Neural progenitor cell (in vitro differentiated cells): ENCODE results near the gene PPM1D.

Experiments
- CTCF ChIP-seq: fragments of 200-600 bp; sonication (generic); IDR thresholded peaks from 2 replicates; pipeline ENCODE4 v1.5.1; 2017; ENCODE audit warnings: antibody characterized with exemption, mild to moderate bottlenecking
- EZH2 ChIP-seq: fragments of 200-600 bp; sonication (generic); IDR thresholded peaks from 2 replicates; pipeline ENCODE4 v1.6.1; 2017; ENCODE audit warnings: antibody characterized with exemption, mild to moderate bottlenecking, moderate library complexity
- EZH2phosphoT487 ChIP-seq: fragments of 200-600 bp; sonication (generic); IDR thresholded peaks from 2 replicates; pipeline ENCODE4 v1.6.1; 2017; ENCODE audit warnings: antibody characterized with exemption

- TF ChIP-seq CTCF = no peak
- no peak for TF ChIP-seq EZH2phosphoT487
- no peak for TF ChIP-seq EZH2
Observed at GRCh38 chr17:60628252-60628889, 28.4 kb downstream of the PPM1D start.
